ENCODE data around the gene DESI1.

DNA sequence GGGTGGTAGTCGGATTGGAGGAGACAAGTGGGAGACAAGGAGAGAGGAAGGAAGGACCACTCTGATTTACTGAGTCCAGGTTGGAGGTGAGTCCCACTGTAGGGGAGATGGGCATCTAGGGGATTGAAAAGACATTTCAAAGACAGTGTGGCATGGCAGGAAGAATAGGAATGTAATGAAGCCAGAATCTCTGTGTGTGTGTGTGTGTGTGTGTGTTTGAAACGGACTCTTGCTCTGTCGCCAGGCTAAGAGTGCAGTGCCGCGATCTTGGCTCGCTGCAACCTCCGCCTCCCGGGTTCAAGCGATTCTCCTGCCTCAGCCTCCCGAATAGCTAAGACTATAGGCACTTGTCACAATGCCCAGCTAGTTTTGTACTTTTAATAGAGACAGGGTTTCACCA, 64.3 kb downstream of the DESI1 start:
- TF ChIP-seq GATA2 (IDR thresholded peaks at IDR 0.05; ENCODE audit: low read depth, low read length), result no peak
- no peak for TF ChIP-seq GATA3 (IDR thresholded peaks at IDR 0.05; ENCODE audit: low read depth, low read length)

Data from SH-SY5Y (cell line).